C4-2B (cell line): Measurements from ENCODE around the gene ZFAND3.

Source experiments
- H3K27ac ChIP-seq: fragments of 450-650 bp; 2 replicates; pipeline ENCODE4 v1.5.1; 2017
- CTCF ChIP-seq: fragments of 450-650 bp; conservative IDR thresholded peaks from 2 replicates; pipeline ENCODE4 v1.5.1; 2017; ENCODE audit warnings: mild to moderate bottlenecking
- ZFX ChIP-seq: fragments of 450-650 bp; IDR thresholded peaks from 2 replicates; pipeline ENCODE4 v1.6.1; 2017

Gene ZFAND3

GRCh38 chr6:38079537-38079936 is 260.0 kb downstream of the ZFAND3 start:
- no peak overlapping the region for H3K27ac ChIP-seq
- TF ChIP-seq CTCF (no peak), ZFX (no peak)

GRCh38 chr6:38080360-38080759 is 260.8 kb downstream of the ZFAND3 start:
- no peak overlapping the region for H3K27ac ChIP-seq
- no peak for TF ChIP-seq ZFX
- no peak for TF ChIP-seq CTCF

GRCh38 chr6:38080889-38081288 is 261.4 kb downstream of the ZFAND3 start:
- no peak overlapping the region for H3K27ac ChIP-seq
- TF ChIP-seq CTCF: no peak
- no peak for TF ChIP-seq ZFX

DNA sequence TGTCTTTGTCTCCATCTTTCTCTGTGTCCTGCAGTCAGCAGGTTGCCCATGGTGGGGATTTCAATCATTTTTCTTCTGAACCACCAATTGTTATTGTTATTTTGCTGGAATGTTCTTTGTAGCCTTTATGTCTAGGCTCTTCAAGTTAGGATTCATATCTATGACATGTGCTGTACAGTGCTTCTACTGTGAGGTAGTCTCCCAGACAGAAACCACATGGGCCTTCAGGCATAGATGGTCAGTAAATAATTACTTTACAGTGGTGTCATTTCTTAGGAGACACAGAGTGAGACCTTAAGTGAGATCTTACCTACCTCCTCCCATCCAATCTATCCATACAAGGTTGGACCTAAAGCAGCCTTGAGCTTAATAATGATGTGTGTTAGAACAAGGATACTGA is 265.5 kb downstream of the ZFAND3 start:
- TF ChIP-seq ZFX (no peak), CTCF (no peak)
- no peak overlapping the region for H3K27ac ChIP-seq

- TF ChIP-seq CTCF: no peak
- no peak overlapping the region for H3K27ac ChIP-seq
These were observed 266.8 kb downstream of the ZFAND3 start for GRCh38 chr6:38086346-38086745.

GRCh38 chr6:38088010-38088409 is 268.5 kb downstream of the ZFAND3 start:
- H3K27ac ChIP-seq: no peak overlapping the region
- TF ChIP-seq ZFX: no peak
- TF ChIP-seq CTCF: no peak

DNA sequence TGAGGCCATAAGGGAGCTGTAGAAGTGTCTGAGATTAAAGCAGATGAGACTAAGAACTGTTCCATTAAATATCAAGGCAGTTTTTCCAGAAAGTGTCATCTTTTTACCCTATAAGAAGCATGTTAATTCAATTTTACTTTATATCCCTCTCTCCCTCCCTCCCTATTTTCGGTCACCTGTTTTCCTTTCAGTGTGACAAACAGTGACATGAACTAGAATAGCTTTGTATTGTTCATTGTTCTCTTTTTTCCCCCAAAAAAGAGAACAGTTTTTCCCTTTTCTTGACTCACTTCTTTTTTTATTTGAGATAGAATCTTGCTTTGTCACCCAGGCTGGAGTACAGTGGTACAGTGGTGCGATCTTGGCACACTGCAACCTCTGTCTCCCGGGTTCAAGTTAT is 269.3 kb downstream of the ZFAND3 start:
- TF ChIP-seq ZFX (no peak), CTCF (no peak)

More for the DNA sequence above, 269.3 kb downstream of the ZFAND3 start:
- H3K27ac ChIP-seq: no peak overlapping the region
